ENCODE measurements around the gene HNF4A.

- no peak for TF ChIP-seq CEBPB (IDR thresholded peaks at IDR 0.05)
- TF ChIP-seq EP300 (IDR thresholded peaks at IDR 0.05; ENCODE audit: borderline replicate concordance) = no peak
- no peak for TF ChIP-seq CREB1 (IDR thresholded peaks at IDR 0.05; ENCODE audit: low read depth)
- TF ChIP-seq TAF1 (IDR thresholded peaks at IDR 0.05; ENCODE audit: low read depth) = no peak
- no peak for TF ChIP-seq YY1 (IDR thresholded peaks at IDR 0.05; ENCODE audit: low read depth)
These were observed 57.1 kb downstream of the HNF4A start for GRCh38 chr20:44412402-44413144.

Measured in Ishikawa (cell line).